Measurements from ENCODE around the gene ZYX. TPM values are rescaled to one million over a fixed set of nuclear protein-coding genes. Genes with fewer than 3 reads are reported as not detected.

The ZYX gene
- total and polyA plus RNA-seq, 9 of the 15 experiments (the other 6 are each of a cell fraction or from before 2014, with no cell fraction given), result 1.8 to 130 (median 15.7) TPM

DNA sequence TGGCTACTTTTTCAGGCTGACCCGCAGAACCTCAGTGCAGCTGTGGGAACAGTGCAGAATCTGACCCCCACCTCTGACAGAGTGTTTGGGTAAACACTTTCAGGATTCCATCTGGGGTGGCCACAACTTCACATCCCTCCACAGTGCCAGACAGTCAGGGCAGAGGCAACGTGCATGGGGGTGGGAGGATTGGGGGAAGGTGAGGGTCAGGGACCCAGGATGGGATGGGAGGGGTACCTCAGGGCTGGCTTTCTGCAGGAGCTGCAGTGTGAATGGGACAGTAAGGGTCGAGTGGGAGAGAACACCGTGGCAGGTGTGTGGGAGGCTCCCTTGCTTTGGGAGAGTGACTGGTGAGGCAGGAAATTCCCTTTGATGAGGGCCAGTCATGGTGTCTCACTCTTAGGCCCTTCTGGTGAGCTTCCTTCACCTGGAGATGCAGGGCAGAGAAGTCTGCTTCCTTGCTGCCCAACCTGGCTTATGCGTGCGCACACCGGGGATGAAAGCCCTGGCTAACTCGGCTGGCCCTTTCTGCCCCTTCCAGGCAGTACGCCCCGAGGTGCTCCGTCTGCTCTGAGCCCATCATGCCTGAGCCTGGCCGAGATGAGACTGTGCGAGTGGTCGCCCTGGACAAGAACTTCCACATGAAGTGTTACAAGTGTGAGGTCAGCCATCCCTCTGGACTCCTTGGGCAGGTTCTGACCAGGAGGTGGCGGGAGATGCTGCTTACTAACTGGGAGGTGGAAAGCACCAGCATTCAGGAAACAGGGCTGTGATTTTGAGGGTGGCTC, 8.4 kb downstream of the ZYX start:
- peak in 2 of 4 experiments; percentile 23 to 26 for DNase-seq (ENCODE audit: extremely low read depth in 1 of 4, low spot score in 3 of 4)
- BruUV-seq (replicated peaks), result no TSS peak
- H3K9me1 ChIP-seq (ENCODE audit: control insufficient read depth, insufficient read depth, low read length), result peaks cover 17% of the 10 kb centered on the region
- in situ Hi-C loops (cut with MboI), result no loop called here
- H3K4me1 ChIP-seq (replicated peaks in 1 of 2; ENCODE audit: control insufficient read depth in 2 of 2, insufficient read depth in 2 of 2, low read length in 2 of 2), result peaks cover under 1 to 28% of the 10 kb centered on the region in 2 experiments; a peak in 3 of 5 replicates
- ChIA-PET POLR2A (interaction anchor here (0.6 to 9.7 kb wide), 11 partner anchors 8 to 61 kb away, joined by 3 to 131 read pairs (median 3); partner anchors contain the start of genes EPHA1 and ZYX), CTCF (ENCODE audit: low intra/inter-chr PET ratio) (interaction anchor here (0.6 kb wide), 1 partner anchor 382 kb away, joined by 3 read pairs; no protein-coding TSS in a partner anchor)
- peaks cover 28% of the 10 kb centered on the region for H4K20me1 ChIP-seq (replicated peaks; ENCODE audit: control insufficient read depth, insufficient read depth, low read length)
- no peaks in the 10 kb centered on the region; the same call in 2 of the 3 replicates for H3K79me2 ChIP-seq (ENCODE audit: control insufficient read depth, insufficient read depth, low read length)
- H2AFZ ChIP-seq (ENCODE audit: low read depth, low read length), result no peak overlapping the region
- H3K36me3 ChIP-seq (ENCODE audit: control insufficient read depth, insufficient read depth, low read length), result peaks cover 61% of the 10 kb centered on the region; the same call in 2 of the 3 replicates
- H3K9ac ChIP-seq (ENCODE audit: insufficient read depth in 1 of 2, low read depth in 2 of 2, low read length in 2 of 2), result peak overlapping the region in 1 of 2 experiments; percentile 42; a peak in 1 of 4 replicates
- peaks cover 0 to 12% of the 10 kb centered on the region in 2 experiments; a peak in 3 of 5 replicates for H3K27me3 ChIP-seq (ENCODE audit: control insufficient read depth in 2 of 2, insufficient read depth in 2 of 2, low read length in 2 of 2)
- H3K27ac ChIP-seq (ENCODE audit: extremely low read depth, low read depth, low read length), result no peak overlapping the region
- H3K9me3 ChIP-seq (replicated peaks; ENCODE audit: control insufficient read depth, insufficient read depth, low read depth, low read length), result no peaks in the 10 kb centered on the region
- WGBS (ENCODE audit: insufficient coverage, low coverage, missing lambda C conversion rate), result 79% methylated on average over 15 of the region's 15 CpGs
- no peak overlapping the region for H3K4me2 ChIP-seq (ENCODE audit: insufficient read depth, low read length)
- no peak for FAIRE-seq
- peak; percentile 2; the same call in 1 of the 3 replicates for ATAC-seq
- H3K4me3 ChIP-seq, result no peak overlapping the region
- intact Hi-C loops (cut with micrococcal nuclease), result no loop called here
- TF ChIP-seq THRB (CRISPR knock-in tag; conservative IDR thresholded peaks at IDR 0.05) (peak; percentile 42; the same call in 1 of the 2 replicates), NR2C2 (CRISPR knock-in tag; IDR thresholded peaks at IDR 0.05) (no peak), NR2C2 (tag; IDR thresholded peaks at IDR 0.05) (no peak), ZC3H11A (IDR thresholded peaks at IDR 0.05; ENCODE audit: low read depth, low read length) (no peak), TSC22D4 (tag; IDR thresholded peaks at IDR 0.05) (no peak), STAT5B (CRISPR knock-in tag; IDR thresholded peaks at IDR 0.05) (no peak), SRSF3 (IDR thresholded peaks at IDR 0.05; ENCODE audit: insufficient read depth, low read length) (no peak), LARP7 (IDR thresholded peaks at IDR 0.05) (no peak), MCM7 (IDR thresholded peaks at IDR 0.05) (no peak), BCLAF1 (IDR thresholded peaks at IDR 0.05; ENCODE audit: borderline replicate concordance in 1 of 2, control insufficient read depth in 1 of 2, low read depth in 2 of 2, low read length in 1 of 2) (no peak), GABPB1 (CRISPR knock-in tag; IDR thresholded peaks at IDR 0.05) (no peak)
- TF ChIP-seq, protein P1, sequence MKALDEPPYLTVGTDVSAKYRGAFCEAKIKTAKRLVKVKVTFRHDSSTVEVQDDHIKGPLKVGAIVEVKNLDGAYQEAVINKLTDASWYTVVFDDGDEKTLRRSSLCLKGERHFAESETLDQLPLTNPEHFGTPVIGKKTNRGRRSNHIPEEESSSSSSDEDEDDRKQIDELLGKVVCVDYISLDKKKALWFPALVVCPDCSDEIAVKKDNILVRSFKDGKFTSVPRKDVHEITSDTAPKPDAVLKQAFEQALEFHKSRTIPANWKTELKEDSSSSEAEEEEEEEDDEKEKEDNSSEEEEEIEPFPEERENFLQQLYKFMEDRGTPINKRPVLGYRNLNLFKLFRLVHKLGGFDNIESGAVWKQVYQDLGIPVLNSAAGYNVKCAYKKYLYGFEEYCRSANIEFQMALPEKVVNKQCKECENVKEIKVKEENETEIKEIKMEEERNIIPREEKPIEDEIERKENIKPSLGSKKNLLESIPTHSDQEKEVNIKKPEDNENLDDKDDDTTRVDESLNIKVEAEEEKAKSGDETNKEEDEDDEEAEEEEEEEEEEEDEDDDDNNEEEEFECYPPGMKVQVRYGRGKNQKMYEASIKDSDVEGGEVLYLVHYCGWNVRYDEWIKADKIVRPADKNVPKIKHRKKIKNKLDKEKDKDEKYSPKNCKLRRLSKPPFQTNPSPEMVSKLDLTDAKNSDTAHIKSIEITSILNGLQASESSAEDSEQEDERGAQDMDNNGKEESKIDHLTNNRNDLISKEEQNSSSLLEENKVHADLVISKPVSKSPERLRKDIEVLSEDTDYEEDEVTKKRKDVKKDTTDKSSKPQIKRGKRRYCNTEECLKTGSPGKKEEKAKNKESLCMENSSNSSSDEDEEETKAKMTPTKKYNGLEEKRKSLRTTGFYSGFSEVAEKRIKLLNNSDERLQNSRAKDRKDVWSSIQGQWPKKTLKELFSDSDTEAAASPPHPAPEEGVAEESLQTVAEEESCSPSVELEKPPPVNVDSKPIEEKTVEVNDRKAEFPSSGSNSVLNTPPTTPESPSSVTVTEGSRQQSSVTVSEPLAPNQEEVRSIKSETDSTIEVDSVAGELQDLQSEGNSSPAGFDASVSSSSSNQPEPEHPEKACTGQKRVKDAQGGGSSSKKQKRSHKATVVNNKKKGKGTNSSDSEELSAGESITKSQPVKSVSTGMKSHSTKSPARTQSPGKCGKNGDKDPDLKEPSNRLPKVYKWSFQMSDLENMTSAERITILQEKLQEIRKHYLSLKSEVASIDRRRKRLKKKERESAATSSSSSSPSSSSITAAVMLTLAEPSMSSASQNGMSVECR (CRISPR knock-in tag; IDR thresholded peaks at IDR 0.05), result 0 out of 2 replicates have a peak, but pooled peaks have one; percentile 33

Data from K562 (cell line).